Measurements from ENCODE around the gene MPST.

GRCh38 chr22:37050913-37051312, 31.4 kb downstream of the MPST start:
- TF ChIP-seq CTCF (optimal IDR thresholded peaks at IDR 0.05 in 1 of 3, IDR thresholded peaks at IDR 0.05 in 1 of 3, conservative IDR thresholded peaks at IDR 0.05 in 1 of 3; ENCODE audit: extremely low read depth in 1 of 3, insufficient read depth in 2 of 3, low read length in 3 of 3), result no peak
- TF ChIP-seq EZH2 (IDR thresholded peaks at IDR 0.05; ENCODE audit: low read length), result no peak

Measured in keratinocyte (primary cell).